Right forelimb (tissue), 1 donor: Measurements from ENCODE around the gene TLCD1.
"Not testable (repeated sequence)": the region's sequence is repeated elsewhere in the genome, so short reads cannot be mapped to it uniquely, and the experiment has no call there.

Experiments
- DNase-seq: peaks from one replicate; pipeline ENCODE4 v3.0.0-alpha.2; 2018

Gene TLCD1

GRCh38 chr17:28726627-28727491 is 826 bp upstream of the TLCD1 start:
- peak; percentile 97 for DNase-seq

GRCh38 chr17:28725660-28726225 is 290 bp downstream of the TLCD1 start:
- no peak for DNase-seq

DNA sequence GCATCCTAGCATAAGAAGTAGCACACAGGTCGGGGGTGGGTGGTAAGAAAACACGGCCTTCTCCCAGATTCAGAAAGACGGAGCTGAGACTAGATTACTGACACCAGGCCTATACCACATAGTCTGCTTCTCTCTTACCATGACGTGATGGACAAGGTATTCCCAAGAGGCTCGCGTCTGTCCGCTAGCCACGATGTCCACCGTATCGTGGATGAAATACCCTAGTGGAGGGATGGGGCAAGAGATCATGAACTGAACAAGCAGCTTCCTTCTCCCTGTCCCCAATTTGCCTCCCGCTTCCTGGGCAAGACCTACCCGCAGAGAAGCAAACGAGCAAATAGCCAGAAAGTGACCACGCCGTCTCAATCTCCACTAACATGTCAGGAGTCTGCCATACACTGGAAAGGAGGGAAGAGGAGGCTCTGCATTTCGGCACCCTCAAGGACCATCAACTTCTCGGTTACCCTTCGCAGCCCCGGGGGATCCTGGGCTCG is 820 bp downstream of the TLCD1 start:
- DNase-seq = no peak

DNA sequence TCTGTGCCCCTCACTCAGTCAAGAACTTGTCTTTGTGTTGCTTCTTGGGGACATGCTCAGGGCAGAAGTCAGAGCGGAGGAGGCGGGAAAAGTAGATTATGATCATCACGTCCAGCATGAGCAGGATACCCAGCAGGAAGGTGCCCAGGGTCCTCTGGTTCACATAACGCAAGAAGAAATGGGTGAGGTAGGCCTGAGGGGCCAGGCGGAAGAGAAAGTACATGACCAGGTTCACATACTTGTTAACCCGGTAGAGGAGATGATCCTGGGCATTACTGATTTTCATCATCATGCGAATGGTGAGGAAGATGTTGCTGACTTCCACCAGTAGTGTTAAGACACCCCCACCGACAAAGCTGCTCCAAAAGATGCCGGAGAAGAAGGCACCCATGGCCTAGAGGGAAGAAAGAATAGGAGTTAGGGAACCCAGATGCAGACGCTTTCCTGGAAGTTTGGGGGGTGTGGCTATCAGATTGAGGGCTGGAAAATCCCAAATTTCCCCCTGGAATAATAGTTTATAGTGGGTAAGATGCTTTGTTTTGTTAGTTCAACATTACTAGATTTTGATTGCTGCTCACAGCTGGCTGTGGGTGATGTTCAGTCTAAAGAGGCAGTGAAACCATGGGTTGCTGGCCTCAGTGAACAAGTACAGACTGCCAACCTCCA is 1.4 kb downstream of the TLCD1 start:
- no peak for DNase-seq

DNA sequence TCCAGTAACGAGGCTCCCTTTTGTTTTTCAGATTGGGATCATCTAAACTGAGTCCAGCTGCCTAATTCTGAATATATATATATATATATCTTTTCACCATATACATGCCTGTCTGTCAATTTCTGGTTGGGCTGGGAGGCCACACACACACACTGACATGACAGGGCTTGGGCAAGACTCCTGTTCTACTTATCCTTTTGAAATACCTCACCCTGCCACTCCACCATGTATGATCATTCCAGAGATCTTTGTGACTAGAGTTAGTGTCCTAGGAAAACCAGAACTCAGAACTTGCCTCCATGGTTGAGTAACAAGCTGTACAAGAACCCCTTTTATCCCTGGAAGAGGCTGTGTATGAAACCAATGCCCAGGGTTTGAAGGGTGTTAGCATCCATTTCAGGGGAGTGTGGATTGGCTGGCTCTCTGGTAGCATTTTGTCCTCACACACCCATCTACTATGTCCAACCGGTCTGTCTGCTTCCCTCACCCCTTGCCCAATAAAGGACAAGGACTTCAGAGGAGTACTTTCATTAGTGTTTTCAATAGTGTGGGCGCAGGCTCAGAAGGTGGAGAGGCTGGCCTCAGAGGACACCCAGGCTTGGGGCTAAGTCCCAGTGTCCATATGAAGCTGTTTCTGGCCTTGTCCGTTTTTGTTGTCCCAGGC is 2.1 kb downstream of the TLCD1 start:
- DNase-seq = not testable (repeated sequence)

GRCh38 chr17:28723159-28723835 is 2.7 kb downstream of the TLCD1 start:
- DNase-seq = no peak

GRCh38 chr17:28722417-28723158 is 3.4 kb downstream of the TLCD1 start:
- DNase-seq = no peak

- not testable (repeated sequence) for DNase-seq
Measured at GRCh38 chr17:28720997-28721329, 5.1 kb downstream of the TLCD1 start.

GRCh38 chr17:28720247-28720996 is 5.6 kb downstream of the TLCD1 start:
- DNase-seq = no peak

GRCh38 chr17:28719021-28719433 is 7.0 kb downstream of the TLCD1 start:
- no peak for DNase-seq

- DNase-seq = no peak
Measured at GRCh38 chr17:28718333-28719020, 7.6 kb downstream of the TLCD1 start.

DNA sequence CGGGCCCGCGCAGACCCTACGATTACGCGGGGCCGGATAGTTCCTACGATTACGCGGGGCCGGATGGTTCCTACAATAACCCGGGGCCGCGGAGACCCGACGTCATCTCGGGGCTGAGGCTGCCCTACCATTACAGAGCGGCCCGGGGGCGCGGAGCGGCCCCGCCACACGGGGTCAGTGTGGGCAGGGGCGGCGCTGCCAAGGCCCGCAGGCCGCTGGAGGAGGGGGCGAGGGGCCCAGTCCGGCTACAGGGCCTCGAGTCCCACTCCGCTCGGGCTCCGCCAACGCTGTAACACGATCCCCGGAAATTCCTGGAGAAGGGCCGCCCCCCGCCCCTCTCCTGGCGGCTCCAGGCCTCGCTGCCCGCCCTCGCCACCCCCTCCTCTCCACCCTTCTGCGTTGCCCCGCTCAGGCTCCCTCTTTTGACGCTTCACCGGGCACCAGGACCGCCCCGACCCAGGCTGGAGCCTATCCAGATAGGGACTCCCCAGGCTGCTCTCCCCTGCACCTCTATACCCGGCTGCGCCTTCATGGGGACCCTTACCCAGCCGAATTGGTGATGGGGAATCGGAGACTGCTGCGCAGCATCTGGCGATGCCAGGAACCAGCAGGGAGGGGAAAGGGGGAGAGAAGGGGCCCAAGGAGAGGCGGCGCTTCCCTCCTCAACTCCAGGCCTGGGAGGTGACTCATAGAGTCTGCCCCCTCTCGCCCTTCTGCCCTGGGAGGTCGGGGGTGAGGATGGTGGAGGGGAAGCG is 8.3 kb downstream of the TLCD1 start, which contains the start of gene RAB34:
Gene RAB34 (minus strand): TSS at position 291 of the 755 bp plus-strand sequence. CDS start 602 bp downstream, outside the sequence.
- DNase-seq = peak; percentile 92

DNA sequence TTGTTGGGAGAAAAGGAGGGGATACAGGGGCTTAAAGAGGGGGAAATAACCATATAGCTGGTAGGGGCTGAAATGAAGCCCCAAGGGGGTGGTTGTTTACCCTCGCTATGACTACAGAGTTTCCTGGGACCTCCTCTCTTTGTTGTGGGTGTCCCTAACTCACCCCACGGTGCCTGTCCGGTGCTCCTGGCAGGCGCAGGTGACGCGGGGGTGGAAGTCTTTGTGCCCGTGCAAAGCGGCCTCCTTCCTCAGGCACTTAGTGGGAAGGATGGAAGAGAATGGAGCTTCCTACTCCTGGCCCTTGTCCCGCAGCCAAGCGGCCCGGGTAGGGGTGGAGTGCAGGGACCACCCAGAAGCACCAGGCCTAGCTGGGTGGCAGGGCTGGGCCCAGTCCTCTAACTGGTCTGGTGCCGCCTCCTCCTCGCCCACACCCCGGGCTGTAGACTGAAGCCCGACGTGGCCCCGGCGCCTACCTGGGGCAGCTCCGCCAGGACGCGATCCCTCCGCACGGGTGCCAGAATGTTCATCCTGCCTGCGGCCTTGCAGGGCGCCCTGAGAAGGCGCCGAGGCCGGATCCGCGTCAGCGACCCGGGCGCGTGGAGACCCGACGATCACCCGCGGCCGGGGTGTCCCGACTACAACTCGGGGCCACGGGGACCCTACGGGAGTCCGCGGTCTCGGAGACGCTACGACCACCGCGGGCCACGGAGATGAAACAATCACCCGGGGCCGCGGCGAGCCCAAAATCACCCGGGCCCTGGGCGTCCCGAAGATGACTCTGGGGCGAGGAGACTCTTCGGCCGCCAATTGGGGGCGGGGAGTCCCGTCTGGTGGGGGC is 9.1 kb downstream of the TLCD1 start:
- DNase-seq = peak; percentile 74

- no peak for DNase-seq
Measured at GRCh38 chr17:28715217-28715616, 10.8 kb downstream of the TLCD1 start.

- DNase-seq = no peak
Measured at GRCh38 chr17:28714281-28714680, 11.8 kb downstream of the TLCD1 start.

GRCh38 chr17:28712705-28713415 is 13.2 kb downstream of the TLCD1 start:
- DNase-seq = no peak

GRCh38 chr17:28712032-28712704 is 13.9 kb downstream of the TLCD1 start:
- DNase-seq = peak; percentile 70

GRCh38 chr17:28711723-28712031 is 14.4 kb downstream of the TLCD1 start, which contains the start of gene PROCA1:
Gene PROCA1, minus strand, starts transcription at chr17:28711888. Its CDS starts 228 bp downstream, at chr17:28711660.
- no peak for DNase-seq
